Stomach (tissue), 9 donors: ENCODE data around the gene TMEM141. TPM values are rescaled to one million over a fixed set of nuclear protein-coding genes. Genes with fewer than 3 reads are reported as not detected.
"Not testable (repeated sequence)": the region's sequence is repeated elsewhere in the genome, so short reads cannot be mapped to it uniquely, and the experiment has no call there.

ENCODE experiments used
- DNase-seq, 2 donors: peaks; one replicate each; pipeline versions ENCODE4 v3.0.0 to v3.0.0-alpha.2; 2013 to 2019
- H3K27ac ChIP-seq, 5 donors: fragments of 200-600 bp in 4 of 5; sonication (generic) in 4 of 5; one replicate each; pipeline ENCODE4 v1.5.1; 2013 to 2019; ENCODE audit warnings: mild to moderate bottlenecking in 1 of 5, moderate library complexity in 1 of 5
- H3K27me3 ChIP-seq, 3 donors: fragments of 200-600 bp; sonication (generic); one replicate each; pipeline ENCODE4 v1.5.1; 2017 to 2019; ENCODE audit warnings: mixed run types in 1 of 3
- H3K36me3 ChIP-seq, 4 donors: fragments of 200-600 bp; sonication (generic); 1 replicate in 3 of 4; 2 replicates in 1 of 4; pipeline ENCODE4 v1.5.1; 2016 to 2019
- H3K4me1 ChIP-seq, 4 donors: fragments of 200-600 bp; sonication (generic); one replicate each; pipeline ENCODE4 v1.5.1; 2016 to 2019
- H3K4me3 ChIP-seq, 4 donors: fragments of 200-600 bp; sonication (generic) in 3 of 4; one replicate each; pipeline ENCODE4 v1.5.1; 2016 to 2019; ENCODE audit warnings: mild to moderate bottlenecking in 1 of 4
- H3K9me3 ChIP-seq, 4 donors: fragments of 200-600 bp; sonication (generic); one replicate each; pipeline ENCODE4 v1.5.1; 2016 to 2019
- CTCF ChIP-seq, 7 experiments: fragments of 450-650 bp in 4 of 7; fragments of 200-600 bp in 3 of 7; sonication (generic) in 3 of 7; IDR thresholded peaks; one replicate each; pipeline ENCODE4 v1.5.1; 2016 to 2019; ENCODE audit warnings: antibody characterized with exemption in 7 of 7, control low read depth in 2 of 7, mild to moderate bottlenecking in 1 of 7
- EP300 ChIP-seq: sonication (generic); formaldehyde crosslinking; IDR thresholded peaks from one replicate; pipeline ENCODE4 v1.6.1; 2017; ENCODE audit warnings: antibody characterized with exemption
- POLR2A ChIP-seq, 4 donors: fragments of 450-650 bp; IDR thresholded peaks; one replicate each; pipeline ENCODE4 v1.6.1; 2016; ENCODE audit warnings: antibody characterized with exemption in 4 of 4, control low read depth in 2 of 4, mild to moderate bottlenecking in 1 of 4, moderate library complexity in 1 of 4
- POLR2AphosphoS5 ChIP-seq, 3 donors: sonication (generic); formaldehyde crosslinking; IDR thresholded peaks; one replicate each; pipeline ENCODE4 v1.6.1; 2016; ENCODE audit warnings: antibody characterized with exemption in 3 of 3
- WGBS, 5 donors: extraction: QIAGEN DNeasy Blood & Tissue Kit in 3 of 5; methylation state at CpG; one replicate each; pipeline versions ENCODE4 v1.1.5 to v1.1.7; 2013 to 2018; 5-methylcytosine and 5-hydroxymethylcytosine counted together
- intact Hi-C: fragments of 100-400 bp; cut with DNase I; formaldehyde crosslinking; loops from one replicate; pipeline ENCODE4 v1.15.1; 2023; ENCODE audit warnings: low total_unique reads
- polyA plus RNA-seq, 3 donors: library from polyadenylated mRNA; stranded (reverse); fragments of 200-250 nt; gene quantifications; one replicate each; pipeline ENCODE4 v1.2.3, GENCODE V29; 2013
- total RNA-seq, 5 donors: library from RNA; depleted of rRNA; stranded (reverse); fragments of >200 nt; gene quantifications; one replicate each; pipeline versions ENCODE4 v1.1.0 to v1.2.3, GENCODE V29; 2014 to 2016
- donor health status: healthy with polysubstance abuse.
- donor health status: Bipolar disorder and iron deficiency.
- donor health status: healthy.

Gene TMEM141
- total and polyA plus RNA-seq, 8 donors: 11.1 to 219 (median 103) TPM

DNA sequence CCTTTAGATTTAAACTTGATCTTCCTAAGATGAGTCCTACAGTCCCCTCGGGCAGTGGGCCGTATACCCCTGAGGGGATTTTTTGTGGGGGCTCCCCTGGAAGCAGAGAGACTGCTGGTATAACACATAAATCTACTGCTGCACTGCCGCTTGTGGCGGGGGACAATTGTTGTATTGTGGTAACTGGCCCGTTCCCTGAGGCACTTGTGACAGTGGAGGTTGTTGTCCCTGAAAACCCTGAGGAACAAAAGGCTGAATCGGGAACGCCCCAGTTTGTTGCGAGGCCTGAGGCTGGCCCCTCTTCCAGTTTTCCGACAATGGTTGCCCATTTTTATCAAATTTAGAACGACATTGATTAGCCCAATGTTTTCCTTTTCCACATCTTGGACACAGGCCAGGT is 4.7 kb upstream of the TMEM141 start:
- WGBS, 5 donors: 40 to 67% (median 45%) methylated on average over 10 of the region's 10 CpGs
- DNase-seq: no peak
- H3K27ac ChIP-seq: no peak overlapping the region

GRCh38 chr9:136786983-136787382 is 4.2 kb upstream of the TMEM141 start:
- DNase-seq, H3K27me3 ChIP-seq, H3K9me3 ChIP-seq, H3K27ac ChIP-seq, H3K36me3 ChIP-seq, H3K4me3 ChIP-seq: not testable (repeated sequence)
- WGBS, 5 donors: 13 to 34% (median 26%) methylated on average over 4 of the region's 4 CpGs
- intact Hi-C loops: loop anchor here (5.0 kb wide), 1 partner anchor 250 kb away; no protein-coding TSS in a partner anchor
- H3K4me1 ChIP-seq: peaks cover 17 to 42% (median 38%) of the 10 kb centered on the region in 4 donors

More for the DNA sequence above, 4.7 kb upstream of the TMEM141 start:
- Histone ChIP-seq H3K27me3 (no peaks in the 10 kb centered on the region), H3K9me3 (no peaks in the 10 kb centered on the region), H3K36me3 (no peaks in the 10 kb centered on the region), H3K4me3 (no peak overlapping the region), H3K4me1 (peaks cover 14 to 36% (median 33%) of the 10 kb centered on the region in 4 donors)
- intact Hi-C loops: loop anchor here (5.0 kb wide), 1 partner anchor 251 kb away; no protein-coding TSS in a partner anchor
- TF ChIP-seq CTCF (IDR thresholded peaks at IDR 0.05): no peak
- no peak for TF ChIP-seq POLR2A (IDR thresholded peaks at IDR 0.05)
- TF ChIP-seq EP300: no peak
- TF ChIP-seq POLR2AphosphoS5 (IDR thresholded peaks at IDR 0.05): no peak

GRCh38 chr9:136787690-136788400 is 3.3 kb upstream of the TMEM141 start:
- Histone ChIP-seq H3K27ac (peak overlapping the region in 2 of 5 donors; percentile 7 to 24), H3K4me1 (peaks cover 22 to 50% (median 47%) of the 10 kb centered on the region in 4 donors), H3K4me3 (no peak overlapping the region), H3K27me3 (no peaks in the 10 kb centered on the region), H3K9me3 (no peaks in the 10 kb centered on the region), H3K36me3 (peaks cover 0 to 7% (median 4%) of the 10 kb centered on the region in 4 donors)
- WGBS, 5 donors: 10 to 18% (median 13%) methylated on average over 21 of the region's 21 CpGs
- no peak for TF ChIP-seq POLR2A (IDR thresholded peaks at IDR 0.05)
- peak in 5 of 7 experiments; percentile 60 to 90 (median 87) for TF ChIP-seq CTCF (IDR thresholded peaks at IDR 0.05)
- TF ChIP-seq POLR2AphosphoS5 (IDR thresholded peaks at IDR 0.05): peak in 1 of 3 donors; percentile 55
- intact Hi-C loops: loop anchor here (5.0 kb wide), 1 partner anchor 249 kb away; no protein-coding TSS in a partner anchor
- DNase-seq: peak; percentile 70 to 90

DNA sequence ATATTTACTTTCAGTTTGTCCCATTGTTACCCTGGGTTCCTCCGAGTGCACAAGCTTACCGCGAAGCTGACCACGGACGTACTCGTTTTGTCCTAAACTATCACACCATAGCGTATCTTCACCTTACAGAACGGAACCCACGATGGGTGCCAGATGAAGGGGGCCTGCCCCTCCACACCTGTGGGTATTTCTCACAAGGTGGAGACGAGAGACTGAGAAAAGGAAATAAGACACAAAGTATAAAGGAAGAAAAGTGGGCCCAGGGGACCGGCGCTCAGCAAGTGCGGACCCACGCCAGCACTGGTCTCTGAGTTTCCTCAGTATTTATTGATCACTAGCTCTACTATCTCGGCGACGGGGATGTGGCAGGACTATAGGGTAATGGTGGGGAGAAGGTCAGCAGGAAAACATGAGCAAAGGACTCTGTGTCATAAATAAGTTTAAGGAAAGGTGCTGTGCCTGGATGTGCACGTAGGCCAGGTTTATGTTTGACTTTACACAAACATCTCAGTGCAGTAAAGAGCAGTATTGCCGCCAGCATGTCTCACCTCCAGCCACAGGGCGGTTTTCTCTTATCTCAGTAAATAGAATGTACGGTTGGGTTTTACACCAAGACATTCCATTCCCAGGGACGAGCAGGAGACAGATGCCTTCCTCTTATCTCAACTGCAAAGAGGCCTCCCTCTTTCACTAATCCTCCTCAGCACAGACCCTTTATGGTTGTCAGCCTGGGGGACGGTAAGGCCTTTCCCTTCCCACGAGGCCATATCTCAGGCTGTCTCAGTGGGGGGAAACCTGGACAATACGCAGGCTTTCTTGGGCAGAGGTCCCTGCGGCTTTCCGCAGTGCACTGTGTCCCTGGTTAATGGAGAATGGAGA is 2.3 kb upstream of the TMEM141 start:
- intact Hi-C loops: loop anchor here (5.0 kb wide), 1 partner anchor 248 kb away; no protein-coding TSS in a partner anchor
- DNase-seq: peak in 1 of 2 donors; percentile 59
- H3K27ac ChIP-seq: peak overlapping the region; percentile 7 to 91 (median 47)
- H3K4me1 ChIP-seq: peaks cover 22 to 58% (median 52%) of the 10 kb centered on the region in 4 donors
- H3K27me3 ChIP-seq, H3K4me3 ChIP-seq, H3K9me3 ChIP-seq: not testable (repeated sequence)
- WGBS, 5 donors: 32 to 56% (median 42%) methylated on average over 27 of the region's 27 CpGs
- peaks cover 0 to 16% (median 10%) of the 10 kb centered on the region in 4 donors for H3K36me3 ChIP-seq

DNA sequence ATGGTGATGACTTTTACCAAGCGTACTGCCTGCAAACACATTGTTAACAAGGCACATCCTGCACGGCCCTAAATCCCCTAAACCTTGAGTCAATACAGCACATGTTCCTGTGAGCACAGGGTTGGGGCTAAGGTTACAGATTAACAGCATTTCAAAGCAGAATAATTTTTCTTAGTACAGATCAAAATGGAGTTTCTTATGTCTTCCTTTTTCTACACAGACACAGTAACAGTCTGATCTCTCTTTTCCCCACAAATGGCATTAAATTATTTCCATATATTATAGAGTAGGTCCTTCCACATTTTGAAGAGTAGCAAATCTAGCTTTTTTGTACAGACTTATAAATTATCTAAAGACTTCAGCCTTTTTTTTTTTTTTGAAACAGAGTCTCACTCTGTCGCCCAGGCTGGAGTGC is 1.6 kb upstream of the TMEM141 start:
- peak overlapping the region; percentile 47 to 98 (median 91) for H3K27ac ChIP-seq
- peaks cover 0 to 22% (median 10%) of the 10 kb centered on the region in 4 donors for H3K36me3 ChIP-seq
- H3K4me3 ChIP-seq: no peak overlapping the region
- no peak for DNase-seq
- peaks cover 22 to 58% (median 53%) of the 10 kb centered on the region in 4 donors for H3K4me1 ChIP-seq
- TF ChIP-seq POLR2AphosphoS5 (IDR thresholded peaks at IDR 0.05) (no peak), POLR2A (IDR thresholded peaks at IDR 0.05) (no peak), EP300 (no peak), CTCF (IDR thresholded peaks at IDR 0.05) (no peak)
- H3K9me3 ChIP-seq: no peaks in the 10 kb centered on the region
- H3K27me3 ChIP-seq: no peaks in the 10 kb centered on the region
- intact Hi-C loops: loop anchor here (5.0 kb wide), 1 partner anchor 248 kb away; no protein-coding TSS in a partner anchor
- WGBS, 5 donors: 28 to 67% (median 41%) methylated on average over 3 of the region's 3 CpGs
